D721Med (cell line): ENCODE results near the gene FLACC1.

Source experiments
- DNase-seq: peaks from one replicate; pipeline ENCODE4 v3.0.0; 2011; ENCODE audit warnings: low spot score; ENCODE audit not compliant: insufficient read length
- FAIRE-seq: peaks from 2 replicates; lab custom pipeline; 2011; peaks lifted over from hg19 to GRCh38; lab: Jason Lieb, UNC
- TF ChIP-seq, protein P1 (sequence below): IDR thresholded peaks from 2 replicates; pipeline ENCODE4 v1.5.1; 2012; ENCODE audit warnings: mild to moderate bottlenecking, control low read depth; ENCODE audit not compliant: insufficient read depth; ENCODE audit errors: missing control alignments

The FLACC1 gene

DNA sequence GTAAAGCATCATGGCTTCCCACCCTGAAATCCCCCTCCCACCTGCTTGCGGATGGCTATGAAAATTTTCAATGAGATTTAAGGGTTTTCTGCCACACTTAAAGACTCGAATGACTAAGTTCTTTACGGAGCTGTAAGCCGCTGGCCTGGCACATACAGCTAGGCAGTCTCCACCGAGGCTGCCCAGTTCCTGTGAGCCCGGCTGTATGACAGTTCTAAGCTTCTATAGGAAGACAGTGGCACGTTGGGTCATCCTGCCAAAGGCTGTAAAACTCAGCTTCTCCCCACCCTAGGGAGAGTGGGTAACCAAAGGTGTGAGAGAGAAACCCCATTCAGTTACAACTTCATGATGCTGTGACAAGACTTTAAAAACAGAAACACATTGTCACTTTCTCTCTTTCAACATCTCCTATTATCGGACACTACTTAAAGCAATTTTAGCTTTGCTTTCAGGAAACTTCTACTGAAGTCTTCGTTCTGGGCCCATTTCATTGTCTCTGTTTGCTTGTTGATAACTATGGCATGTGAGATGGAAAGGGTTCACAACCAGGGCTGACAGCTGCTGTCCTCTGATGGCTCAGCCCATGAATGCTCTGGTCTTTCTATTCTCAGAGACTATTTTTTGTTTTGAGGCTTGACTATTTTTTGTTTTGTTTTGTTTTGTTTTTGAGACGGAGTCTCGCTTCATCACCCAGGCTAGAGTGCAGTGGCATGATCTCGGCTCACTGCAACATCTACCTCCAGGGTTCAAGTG, 89.7 kb downstream of the FLACC1 start:
- DNase-seq = no peak
- FAIRE-seq = no peak
- TF ChIP-seq, protein P1, sequence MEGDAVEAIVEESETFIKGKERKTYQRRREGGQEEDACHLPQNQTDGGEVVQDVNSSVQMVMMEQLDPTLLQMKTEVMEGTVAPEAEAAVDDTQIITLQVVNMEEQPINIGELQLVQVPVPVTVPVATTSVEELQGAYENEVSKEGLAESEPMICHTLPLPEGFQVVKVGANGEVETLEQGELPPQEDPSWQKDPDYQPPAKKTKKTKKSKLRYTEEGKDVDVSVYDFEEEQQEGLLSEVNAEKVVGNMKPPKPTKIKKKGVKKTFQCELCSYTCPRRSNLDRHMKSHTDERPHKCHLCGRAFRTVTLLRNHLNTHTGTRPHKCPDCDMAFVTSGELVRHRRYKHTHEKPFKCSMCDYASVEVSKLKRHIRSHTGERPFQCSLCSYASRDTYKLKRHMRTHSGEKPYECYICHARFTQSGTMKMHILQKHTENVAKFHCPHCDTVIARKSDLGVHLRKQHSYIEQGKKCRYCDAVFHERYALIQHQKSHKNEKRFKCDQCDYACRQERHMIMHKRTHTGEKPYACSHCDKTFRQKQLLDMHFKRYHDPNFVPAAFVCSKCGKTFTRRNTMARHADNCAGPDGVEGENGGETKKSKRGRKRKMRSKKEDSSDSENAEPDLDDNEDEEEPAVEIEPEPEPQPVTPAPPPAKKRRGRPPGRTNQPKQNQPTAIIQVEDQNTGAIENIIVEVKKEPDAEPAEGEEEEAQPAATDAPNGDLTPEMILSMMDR = no peak

GRCh38 chr2:201266629-201267028, 90.5 kb downstream of the FLACC1 start:
- FAIRE-seq (no peak), DNase-seq (no peak)
- TF ChIP-seq, protein P1 = no peak

DNA sequence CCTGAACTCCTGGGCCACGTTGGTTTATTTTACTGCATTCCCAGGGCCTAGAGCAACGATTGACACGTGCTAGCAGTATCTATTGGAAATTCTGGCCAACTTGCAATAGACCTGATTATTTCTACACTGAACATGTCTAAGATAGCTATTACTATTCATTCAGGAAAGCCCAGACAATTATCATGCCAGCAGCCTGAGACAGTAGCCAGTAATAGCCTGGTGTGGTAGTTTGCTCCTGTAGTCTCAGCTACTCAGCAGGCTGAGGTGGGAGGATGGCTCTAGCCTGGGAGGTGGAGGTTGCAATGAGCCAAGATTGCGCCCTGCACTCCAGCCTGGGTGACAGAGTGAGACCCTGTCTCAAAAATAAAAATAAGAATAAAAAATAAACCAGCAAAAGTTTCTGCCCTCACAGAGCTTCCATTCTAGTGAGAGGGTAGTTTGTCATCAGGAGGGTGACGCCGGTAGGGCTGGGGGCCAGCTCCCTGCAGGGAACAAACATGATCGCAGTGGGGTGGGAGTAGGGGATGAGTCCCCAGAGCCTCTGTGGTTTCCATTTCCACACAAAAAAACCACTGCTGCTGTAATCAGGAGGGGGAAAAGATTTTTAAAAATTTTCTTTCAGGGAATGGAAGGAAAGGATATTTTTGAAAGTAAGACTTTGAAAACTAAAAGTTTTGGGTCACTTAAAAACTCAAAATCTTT, 92.5 kb downstream of the FLACC1 start:
- FAIRE-seq (no peak), DNase-seq (no peak)
- TF ChIP-seq, protein P1 = no peak

- DNase-seq (no peak), FAIRE-seq (no peak)
- TF ChIP-seq, protein P1 = no peak
Measured at GRCh38 chr2:201263779-201264178, 93.4 kb downstream of the FLACC1 start.

DNA sequence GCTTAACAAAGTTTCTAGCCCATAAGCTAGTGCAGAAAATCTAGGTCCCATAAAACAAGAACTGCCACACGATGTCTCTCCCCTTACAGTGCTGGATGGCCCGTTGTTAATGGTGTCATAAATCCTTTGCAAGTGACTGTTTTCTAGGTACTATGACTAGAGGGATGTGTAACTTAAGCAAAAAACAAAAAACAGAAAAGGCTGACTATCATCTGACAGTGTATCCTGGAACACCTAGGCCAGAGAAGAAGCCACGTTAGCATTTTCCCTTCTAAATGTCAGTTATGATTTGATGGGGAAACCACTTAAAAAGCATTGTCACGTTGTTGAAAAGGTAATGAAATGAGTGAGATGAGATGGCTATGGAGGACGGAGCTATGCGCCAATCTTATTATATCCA, 94.4 kb downstream of the FLACC1 start:
- TF ChIP-seq, protein P1 = no peak
- FAIRE-seq = no peak

GRCh38 chr2:201261906-201262305, 95.2 kb downstream of the FLACC1 start:
- FAIRE-seq (no peak), DNase-seq (no peak)
- TF ChIP-seq, protein P1 = no peak

More for the DNA sequence above, 94.4 kb downstream of the FLACC1 start:
- no peak for DNase-seq

DNA sequence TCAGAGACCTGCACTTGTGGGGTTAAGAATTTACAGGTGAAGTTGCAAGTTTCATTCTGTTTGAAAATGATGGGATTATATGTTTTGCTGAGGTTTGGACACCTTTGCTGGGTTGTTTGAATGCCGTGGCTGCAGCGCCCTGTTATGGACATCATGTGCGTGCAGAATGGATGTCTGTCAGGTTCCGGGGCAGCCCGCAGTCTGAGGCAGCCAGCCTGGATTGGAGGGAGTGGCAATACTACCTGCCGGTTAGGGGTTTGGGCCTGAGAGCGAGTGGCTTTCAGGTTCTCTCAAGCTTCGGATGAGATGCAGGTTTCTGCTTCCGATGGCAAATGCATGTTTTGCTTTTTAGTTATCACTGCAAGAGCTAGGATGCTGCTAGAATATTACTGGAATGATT, 95.7 kb downstream of the FLACC1 start:
- no peak for FAIRE-seq
- DNase-seq = no peak
- TF ChIP-seq, protein P1 = no peak
